Liver (tissue), 9 donors: ENCODE results near the gene BNIP1. TPM values are rescaled to one million over a fixed set of nuclear protein-coding genes. Genes with fewer than 3 reads are reported as not detected.

ENCODE experiments used
- DNase-seq: peaks from one replicate; pipeline ENCODE4 v3.0.0-alpha.2; 2017; ENCODE audit warnings: low spot score
- H3K27ac ChIP-seq, 2 donors: one replicate each; pipeline ENCODE4 v1.7.0; 2013; ENCODE audit warnings: inconsistent platforms in 2 of 2, low read length in 2 of 2, control low read depth in 1 of 2, low read depth in 1 of 2, mild to moderate bottlenecking in 1 of 2
- H3K27me3 ChIP-seq, 4 donors: one replicate each; pipeline versions ENCODE4 v1.6.1 to v1.7.0; 2013; ENCODE audit warnings: low read length in 3 of 4, inconsistent platforms in 1 of 4, mild to moderate bottlenecking in 1 of 4, moderate library complexity in 1 of 4; ENCODE audit not compliant: control insufficient read depth in 4 of 4, insufficient read depth in 4 of 4
- H3K36me3 ChIP-seq, 4 donors: one replicate each; pipeline versions ENCODE4 v1.6.1 to v1.7.0; 2013; ENCODE audit warnings: low read length in 3 of 4, mild to moderate bottlenecking in 3 of 4, low read depth in 1 of 4, moderate library complexity in 1 of 4; ENCODE audit not compliant: control insufficient read depth in 4 of 4, insufficient read depth in 3 of 4
- H3K4me1 ChIP-seq, 4 donors: one replicate each; pipeline versions ENCODE4 v1.6.1 to v1.7.0; 2013; ENCODE audit warnings: low read length in 3 of 4, mild to moderate bottlenecking in 3 of 4, moderate library complexity in 1 of 4; ENCODE audit not compliant: control insufficient read depth in 4 of 4, insufficient read depth in 4 of 4
- H3K4me3 ChIP-seq, 3 donors: one replicate each; pipeline versions ENCODE4 v1.6.1 to v1.7.0; 2013; ENCODE audit warnings: low read length in 3 of 3, control low read depth in 1 of 3, low read depth in 1 of 3, mild to moderate bottlenecking in 1 of 3
- H3K9ac ChIP-seq, 2 donors: one replicate each; pipeline ENCODE4 v1.7.0; 2013; ENCODE audit warnings: low read length in 2 of 2, mild to moderate bottlenecking in 2 of 2, moderate library complexity in 2 of 2, control low read depth in 1 of 2, low read depth in 1 of 2
- H3K9me3 ChIP-seq, 4 donors: one replicate each; pipeline versions ENCODE4 v1.6.1 to v1.7.0; 2013; ENCODE audit warnings: low read length in 3 of 4; ENCODE audit not compliant: control insufficient read depth in 4 of 4
- ATF3 ChIP-seq: IDR thresholded peaks from 2 replicates; pipeline ENCODE4 v1.6.1; 2016; ENCODE audit warnings: antibody characterized with exemption
- EGR1 ChIP-seq, 2 donors: IDR thresholded peaks; 2 replicates each; pipeline ENCODE4 v1.6.1; 2016 to 2018; ENCODE audit warnings: antibody characterized with exemption in 2 of 2, low read depth in 2 of 2
- FOXA1 ChIP-seq: IDR thresholded peaks from 2 replicates; pipeline ENCODE4 v1.6.1; 2016; ENCODE audit warnings: antibody characterized with exemption
- FOXA2 ChIP-seq: IDR thresholded peaks from 2 replicates; pipeline ENCODE4 v1.6.1; 2016; ENCODE audit warnings: antibody characterized with exemption
- GABPA ChIP-seq, 2 donors: IDR thresholded peaks in 1 of 2; conservative IDR thresholded peaks in 1 of 2; 2 replicates each; pipeline ENCODE4 v1.6.1; 2016; ENCODE audit warnings: antibody characterized with exemption in 2 of 2, mild to moderate bottlenecking in 1 of 2, moderate library complexity in 1 of 2
- HNF4A ChIP-seq, 2 donors: conservative IDR thresholded peaks; 2 replicates each; pipeline ENCODE4 v1.6.1; 2016; ENCODE audit warnings: antibody characterized with exemption in 2 of 2, mild to moderate bottlenecking in 2 of 2
- HNF4G ChIP-seq: IDR thresholded peaks from 2 replicates; pipeline ENCODE4 v1.6.1; 2016; ENCODE audit warnings: antibody characterized with exemption
- JUND ChIP-seq, 2 donors: IDR thresholded peaks; 2 replicates each; pipeline ENCODE4 v1.6.1; 2016; ENCODE audit warnings: antibody characterized with exemption in 2 of 2
- NR2F2 ChIP-seq: IDR thresholded peaks from 2 replicates; pipeline ENCODE4 v1.6.1; 2016; ENCODE audit warnings: antibody characterized with exemption
- RAD21 ChIP-seq, 2 donors: IDR thresholded peaks; 2 replicates each; pipeline ENCODE4 v1.6.1; 2016; ENCODE audit warnings: antibody characterized with exemption in 2 of 2, mild to moderate bottlenecking in 2 of 2
- RXRA ChIP-seq, 2 donors: IDR thresholded peaks; 2 replicates each; pipeline ENCODE4 v1.6.1; 2017 to 2018; ENCODE audit warnings: antibody characterized with exemption in 2 of 2, mild to moderate bottlenecking in 1 of 2
- SP1 ChIP-seq: IDR thresholded peaks from 2 replicates; pipeline ENCODE4 v1.6.1; 2018; ENCODE audit warnings: antibody characterized with exemption, mild to moderate bottlenecking
- TAF1 ChIP-seq: conservative IDR thresholded peaks from 2 replicates; pipeline ENCODE4 v1.6.1; 2016; ENCODE audit warnings: antibody characterized with exemption, mild to moderate bottlenecking
- YY1 ChIP-seq: IDR thresholded peaks from 2 replicates; pipeline ENCODE4 v1.6.1; 2016; ENCODE audit warnings: antibody characterized with exemption, mild to moderate bottlenecking
- ZBTB33 ChIP-seq: IDR thresholded peaks from 2 replicates; pipeline ENCODE4 v1.6.1; 2016; ENCODE audit warnings: antibody characterized with exemption
- WGBS: extraction: QIAGEN DNeasy Blood & Tissue Kit; methylation state at CpG from one replicate; pipeline ENCODE4 v1.1.7; 2013; 5-methylcytosine and 5-hydroxymethylcytosine counted together
- polyA plus RNA-seq, 2 donors: library from polyadenylated mRNA; stranded (reverse) in 1 of 2; unstranded in 1 of 2; fragments of 200-250 nt in 1 of 2; fragments of >200 nt in 1 of 2; fragmentation: Nextera tagmentation in 1 of 2; extraction: Ambion mirVana in 1 of 2; gene quantifications; one replicate each; pipeline versions ENCODE4 v1.2.1 to v1.2.3, GENCODE V29; 2013 to 2015
- total RNA-seq, 2 donors: library from RNA; depleted of rRNA; stranded (reverse); fragments of >200 nt; gene quantifications; one replicate each; pipeline ENCODE4 v1.2.3, GENCODE V29; 2014
- TF ChIP-seq, protein P1 (sequence below): IDR thresholded peaks from 2 replicates; pipeline ENCODE4 v1.6.1; 2016; ENCODE audit warnings: antibody characterized with exemption
- TF ChIP-seq, protein P2 (sequence below): IDR thresholded peaks from 2 replicates; pipeline ENCODE4 v1.6.1; 2016; ENCODE audit warnings: antibody characterized with exemption, mild to moderate bottlenecking
- TF ChIP-seq, protein P3 (sequence below): fragments of 150-350 bp; IDR thresholded peaks from 2 replicates; pipeline ENCODE4 v1.5.1; 2017; ENCODE audit warnings: improper control_type of control experiment, low read depth, low read length; ENCODE audit not compliant: missing input control
- donor health status: healthy.
- donor health status: healthy.
- donor health status: healthy.
- donor health status: healthy.
- donor health status: healthy.

BNIP1 gene
- total and polyA plus RNA-seq, 4 donors = 4.8 to 6.9 (median 5.3) TPM

DNA sequence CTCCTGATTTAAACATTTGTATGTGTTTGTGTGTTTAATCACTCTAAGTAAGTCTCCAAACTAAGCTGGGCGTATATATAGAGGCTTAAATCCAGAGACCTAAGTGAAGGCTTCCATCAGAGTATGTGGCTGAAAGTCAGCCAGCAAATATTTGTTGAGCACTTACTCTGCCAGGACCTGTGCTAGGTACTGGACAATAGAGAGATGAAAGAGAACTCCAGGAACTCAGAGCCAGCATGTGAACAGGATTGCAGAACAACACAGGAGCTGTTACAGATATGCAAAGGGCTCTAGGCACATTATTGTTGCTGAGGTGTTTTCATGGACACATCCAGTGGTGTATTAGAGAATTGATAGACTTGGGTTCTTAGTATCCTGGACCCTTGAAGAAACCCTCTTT, 4.7 kb upstream of the BNIP1 start:
- Histone ChIP-seq H3K27me3 (no peaks in the 10 kb centered on the region), H3K9ac (no peak overlapping the region), H3K4me3 (no peak overlapping the region), H3K36me3 (peaks cover 0 to 3% (median 0%) of the 10 kb centered on the region in 4 donors), H3K9me3 (no peaks in the 10 kb centered on the region), H3K27ac (no peak overlapping the region), H3K4me1 (peaks cover 0 to 3% (median 1%) of the 10 kb centered on the region in 4 donors)
- DNase-seq = no peak
- TF ChIP-seq FOXA2 = no peak
- TF ChIP-seq, protein P1, sequence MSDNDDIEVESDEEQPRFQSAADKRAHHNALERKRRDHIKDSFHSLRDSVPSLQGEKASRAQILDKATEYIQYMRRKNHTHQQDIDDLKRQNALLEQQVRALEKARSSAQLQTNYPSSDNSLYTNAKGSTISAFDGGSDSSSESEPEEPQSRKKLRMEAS = no peak
- TF ChIP-seq GABPA (IDR thresholded peaks at IDR 0.05 in 1 of 2, conservative IDR thresholded peaks at IDR 0.05 in 1 of 2) = no peak
- no peak for TF ChIP-seq ZBTB33
- TF ChIP-seq YY1 = peak; percentile 25
- TF ChIP-seq HNF4A (conservative IDR thresholded peaks at IDR 0.05) = peak; percentile 21 to 30
- TF ChIP-seq, protein P2, sequence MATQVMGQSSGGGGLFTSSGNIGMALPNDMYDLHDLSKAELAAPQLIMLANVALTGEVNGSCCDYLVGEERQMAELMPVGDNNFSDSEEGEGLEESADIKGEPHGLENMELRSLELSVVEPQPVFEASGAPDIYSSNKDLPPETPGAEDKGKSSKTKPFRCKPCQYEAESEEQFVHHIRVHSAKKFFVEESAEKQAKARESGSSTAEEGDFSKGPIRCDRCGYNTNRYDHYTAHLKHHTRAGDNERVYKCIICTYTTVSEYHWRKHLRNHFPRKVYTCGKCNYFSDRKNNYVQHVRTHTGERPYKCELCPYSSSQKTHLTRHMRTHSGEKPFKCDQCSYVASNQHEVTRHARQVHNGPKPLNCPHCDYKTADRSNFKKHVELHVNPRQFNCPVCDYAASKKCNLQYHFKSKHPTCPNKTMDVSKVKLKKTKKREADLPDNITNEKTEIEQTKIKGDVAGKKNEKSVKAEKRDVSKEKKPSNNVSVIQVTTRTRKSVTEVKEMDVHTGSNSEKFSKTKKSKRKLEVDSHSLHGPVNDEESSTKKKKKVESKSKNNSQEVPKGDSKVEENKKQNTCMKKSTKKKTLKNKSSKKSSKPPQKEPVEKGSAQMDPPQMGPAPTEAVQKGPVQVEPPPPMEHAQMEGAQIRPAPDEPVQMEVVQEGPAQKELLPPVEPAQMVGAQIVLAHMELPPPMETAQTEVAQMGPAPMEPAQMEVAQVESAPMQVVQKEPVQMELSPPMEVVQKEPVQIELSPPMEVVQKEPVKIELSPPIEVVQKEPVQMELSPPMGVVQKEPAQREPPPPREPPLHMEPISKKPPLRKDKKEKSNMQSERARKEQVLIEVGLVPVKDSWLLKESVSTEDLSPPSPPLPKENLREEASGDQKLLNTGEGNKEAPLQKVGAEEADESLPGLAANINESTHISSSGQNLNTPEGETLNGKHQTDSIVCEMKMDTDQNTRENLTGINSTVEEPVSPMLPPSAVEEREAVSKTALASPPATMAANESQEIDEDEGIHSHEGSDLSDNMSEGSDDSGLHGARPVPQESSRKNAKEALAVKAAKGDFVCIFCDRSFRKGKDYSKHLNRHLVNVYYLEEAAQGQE = no peak
- no peak for TF ChIP-seq SP1
- TF ChIP-seq HNF4G = no peak
- TF ChIP-seq RXRA (IDR thresholded peaks at IDR 0.05) = no peak
- no peak for TF ChIP-seq ATF3
- TF ChIP-seq, protein P3, sequence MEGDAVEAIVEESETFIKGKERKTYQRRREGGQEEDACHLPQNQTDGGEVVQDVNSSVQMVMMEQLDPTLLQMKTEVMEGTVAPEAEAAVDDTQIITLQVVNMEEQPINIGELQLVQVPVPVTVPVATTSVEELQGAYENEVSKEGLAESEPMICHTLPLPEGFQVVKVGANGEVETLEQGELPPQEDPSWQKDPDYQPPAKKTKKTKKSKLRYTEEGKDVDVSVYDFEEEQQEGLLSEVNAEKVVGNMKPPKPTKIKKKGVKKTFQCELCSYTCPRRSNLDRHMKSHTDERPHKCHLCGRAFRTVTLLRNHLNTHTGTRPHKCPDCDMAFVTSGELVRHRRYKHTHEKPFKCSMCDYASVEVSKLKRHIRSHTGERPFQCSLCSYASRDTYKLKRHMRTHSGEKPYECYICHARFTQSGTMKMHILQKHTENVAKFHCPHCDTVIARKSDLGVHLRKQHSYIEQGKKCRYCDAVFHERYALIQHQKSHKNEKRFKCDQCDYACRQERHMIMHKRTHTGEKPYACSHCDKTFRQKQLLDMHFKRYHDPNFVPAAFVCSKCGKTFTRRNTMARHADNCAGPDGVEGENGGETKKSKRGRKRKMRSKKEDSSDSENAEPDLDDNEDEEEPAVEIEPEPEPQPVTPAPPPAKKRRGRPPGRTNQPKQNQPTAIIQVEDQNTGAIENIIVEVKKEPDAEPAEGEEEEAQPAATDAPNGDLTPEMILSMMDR = no peak
- TF ChIP-seq NR2F2 = no peak
- TF ChIP-seq JUND (IDR thresholded peaks at IDR 0.05) = no peak
- TF ChIP-seq FOXA1 = no peak
- no peak for TF ChIP-seq EGR1 (IDR thresholded peaks at IDR 0.05; ENCODE audit: low read depth in 2 of 2)
- TF ChIP-seq RAD21 (IDR thresholded peaks at IDR 0.05) = peak in 1 of 2 donors; percentile 36
- no peak for TF ChIP-seq TAF1
- WGBS = 45% methylated on average over 1 of the region's 1 CpG
